ENCODE results near the gene LIPT2. TPM values are rescaled to one million over a fixed set of nuclear protein-coding genes. Genes with fewer than 3 reads are reported as not detected.

Gene LIPT2
- total RNA-seq, 2 experiments from 2014 or later, result 10.7 to 10.9 TPM

GRCh38 chr11:74487875-74488274, 5.6 kb downstream of the LIPT2 start:
- H3K27ac ChIP-seq (ENCODE audit: low read depth in 1 of 2, low read length in 2 of 2), result no peak overlapping the region
- ATAC-seq (ENCODE audit: poor library complexity) (no peak), DNase-seq (no peak)
- no peak overlapping the region for H3K4me3 ChIP-seq (ENCODE audit: low read length)
- no peak overlapping the region for H3K4me3 Mint-ChIP-seq
- intact Hi-C loops (cut with DNase I, micrococcal nuclease), result no loop called here
- H3K27me3 ChIP-seq (ENCODE audit: control insufficient read depth in 1 of 2, insufficient read depth in 2 of 2, low read length in 2 of 2), result no peaks in the 10 kb centered on the region
- H3K36me3 ChIP-seq (ENCODE audit: insufficient read depth, low read length), result peaks cover 3% of the 10 kb centered on the region
- no peak overlapping the region for H3K27ac Mint-ChIP-seq
- peaks cover 12% of the 10 kb centered on the region for H3K4me1 Mint-ChIP-seq (ENCODE audit: low read depth)
- H3K36me3 Mint-ChIP-seq (ENCODE audit: low read depth), result peaks cover 11% of the 10 kb centered on the region
- TF ChIP-seq, protein P1, sequence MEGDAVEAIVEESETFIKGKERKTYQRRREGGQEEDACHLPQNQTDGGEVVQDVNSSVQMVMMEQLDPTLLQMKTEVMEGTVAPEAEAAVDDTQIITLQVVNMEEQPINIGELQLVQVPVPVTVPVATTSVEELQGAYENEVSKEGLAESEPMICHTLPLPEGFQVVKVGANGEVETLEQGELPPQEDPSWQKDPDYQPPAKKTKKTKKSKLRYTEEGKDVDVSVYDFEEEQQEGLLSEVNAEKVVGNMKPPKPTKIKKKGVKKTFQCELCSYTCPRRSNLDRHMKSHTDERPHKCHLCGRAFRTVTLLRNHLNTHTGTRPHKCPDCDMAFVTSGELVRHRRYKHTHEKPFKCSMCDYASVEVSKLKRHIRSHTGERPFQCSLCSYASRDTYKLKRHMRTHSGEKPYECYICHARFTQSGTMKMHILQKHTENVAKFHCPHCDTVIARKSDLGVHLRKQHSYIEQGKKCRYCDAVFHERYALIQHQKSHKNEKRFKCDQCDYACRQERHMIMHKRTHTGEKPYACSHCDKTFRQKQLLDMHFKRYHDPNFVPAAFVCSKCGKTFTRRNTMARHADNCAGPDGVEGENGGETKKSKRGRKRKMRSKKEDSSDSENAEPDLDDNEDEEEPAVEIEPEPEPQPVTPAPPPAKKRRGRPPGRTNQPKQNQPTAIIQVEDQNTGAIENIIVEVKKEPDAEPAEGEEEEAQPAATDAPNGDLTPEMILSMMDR (IDR thresholded peaks at IDR 0.05), result no peak
- POLR2A ChIA-PET, result no interaction called here
- CTCF ChIA-PET, result no interaction called here
- no peaks in the 10 kb centered on the region for H3K9me3 ChIP-seq (ENCODE audit: control insufficient read depth in 1 of 2, insufficient read depth in 1 of 2, low read length in 2 of 2)
- H3K4me1 ChIP-seq (ENCODE audit: insufficient read depth, low read length), result peaks cover 3% of the 10 kb centered on the region
- no peaks in the 10 kb centered on the region for H3K9me3 Mint-ChIP-seq
- no peaks in the 10 kb centered on the region for H3K27me3 Mint-ChIP-seq

- Mint-ChIP-seq H3K27me3 (no peaks in the 10 kb centered on the region), H3K4me1 (ENCODE audit: low read depth) (no peaks in the 10 kb centered on the region), H3K9me3 (no peaks in the 10 kb centered on the region), H3K27ac (no peak overlapping the region), H3K36me3 (ENCODE audit: low read depth) (no peaks in the 10 kb centered on the region), H3K4me3 (no peak overlapping the region)
- no peaks in the 10 kb centered on the region for H3K4me1 ChIP-seq (ENCODE audit: insufficient read depth, low read length)
- H3K27ac ChIP-seq (ENCODE audit: low read depth in 1 of 2, low read length in 2 of 2), result no peak overlapping the region
- POLR2A ChIA-PET, result interaction anchor here (1.1 kb wide), 1 partner anchor 8 kb away, joined by 6 read pairs; the partner anchor contains the start of gene LIPT2
- H3K27me3 ChIP-seq (ENCODE audit: control insufficient read depth in 1 of 2, insufficient read depth in 2 of 2, low read length in 2 of 2), result no peaks in the 10 kb centered on the region
- DNase-seq (no peak), ATAC-seq (ENCODE audit: poor library complexity) (no peak)
- H3K36me3 ChIP-seq (ENCODE audit: insufficient read depth, low read length), result peaks cover 1% of the 10 kb centered on the region
- CTCF ChIA-PET, result interaction anchor here (1.0 kb wide), 1 partner anchor 33 kb away, joined by 3 read pairs; no protein-coding TSS in a partner anchor
- H3K4me3 ChIP-seq (ENCODE audit: low read length), result no peak overlapping the region
- TF ChIP-seq, protein P1 (IDR thresholded peaks at IDR 0.05), result no peak
- no peaks in the 10 kb centered on the region for H3K9me3 ChIP-seq (ENCODE audit: control insufficient read depth in 1 of 2, insufficient read depth in 1 of 2, low read length in 2 of 2)
- intact Hi-C loops (cut with DNase I, micrococcal nuclease), result no loop called here
Measured at GRCh38 chr11:74485868-74486267, 7.7 kb downstream of the LIPT2 start.

- ATAC-seq (ENCODE audit: poor library complexity), result no peak
- ChIA-PET POLR2A (interaction anchor here (0.7 kb wide), 1 partner anchor 197 kb away, joined by 3 read pairs; no protein-coding TSS in a partner anchor), CTCF (no interaction called here)
- Histone ChIP-seq H3K4me1 (ENCODE audit: insufficient read depth, low read length) (no peaks in the 10 kb centered on the region), H3K27ac (ENCODE audit: low read depth in 1 of 2, low read length in 2 of 2) (no peak overlapping the region), H3K4me3 (ENCODE audit: low read length) (no peak overlapping the region), H3K36me3 (ENCODE audit: insufficient read depth, low read length) (no peaks in the 10 kb centered on the region), H3K9me3 (ENCODE audit: control insufficient read depth in 1 of 2, insufficient read depth in 1 of 2, low read length in 2 of 2) (no peaks in the 10 kb centered on the region), H3K27me3 (ENCODE audit: control insufficient read depth in 1 of 2, insufficient read depth in 2 of 2, low read length in 2 of 2) (no peaks in the 10 kb centered on the region)
- intact Hi-C loops (cut with DNase I, micrococcal nuclease), result no loop called here
- H3K36me3 Mint-ChIP-seq (ENCODE audit: low read depth), result no peaks in the 10 kb centered on the region
- H3K27ac Mint-ChIP-seq, result no peak overlapping the region
- TF ChIP-seq, protein P1 (IDR thresholded peaks at IDR 0.05), result no peak
- DNase-seq, result no peak
- H3K9me3 Mint-ChIP-seq, result no peaks in the 10 kb centered on the region
- no peaks in the 10 kb centered on the region for H3K4me1 Mint-ChIP-seq (ENCODE audit: low read depth)
- no peaks in the 10 kb centered on the region for H3K27me3 Mint-ChIP-seq
- H3K4me3 Mint-ChIP-seq, result no peak overlapping the region
Measured at GRCh38 chr11:74480688-74481417, 12.7 kb downstream of the LIPT2 start.
